Transverse colon (tissue), 4 donors: ENCODE data around the gene TACC2. TPM values are rescaled to one million over a fixed set of nuclear protein-coding genes. Genes with fewer than 3 reads are reported as not detected.
"Not testable (repeated sequence)": the region's sequence is repeated elsewhere in the genome, so short reads cannot be mapped to it uniquely, and the experiment has no call there.

Experiments
- DNase-seq: peaks from one replicate; pipeline ENCODE4 v3.0.0-alpha.2; 2019
- H3K27ac ChIP-seq, 4 donors: fragments of 200-600 bp; sonication (generic); 2 replicates each; pipeline ENCODE4 v1.5.1; 2016 to 2018; ENCODE audit warnings: inconsistent platforms in 4 of 4
- H3K27me3 ChIP-seq: fragments of 200-600 bp; sonication (generic); 2 replicates; pipeline ENCODE4 v1.5.1; 2017; ENCODE audit warnings: inconsistent platforms
- H3K36me3 ChIP-seq, 4 donors: fragments of 200-600 bp; sonication (generic); 2 replicates each; pipeline ENCODE4 v1.5.1; 2017 to 2019; ENCODE audit warnings: inconsistent platforms in 4 of 4
- H3K4me1 ChIP-seq, 4 donors: fragments of 200-600 bp; sonication (generic); 2 replicates each; pipeline ENCODE4 v1.5.1; 2017 to 2020; ENCODE audit warnings: inconsistent platforms in 4 of 4
- H3K4me3 ChIP-seq, 4 donors: fragments of 200-600 bp; sonication (generic); 1 replicate in 1 of 4; 2 replicates in 3 of 4; pipeline versions ENCODE4 v1.5.1 to v1.6.1; 2017 to 2019; ENCODE audit warnings: inconsistent platforms in 4 of 4
- H3K9me3 ChIP-seq, 2 donors: fragments of 200-600 bp; sonication (generic); 2 replicates each; pipeline ENCODE4 v1.5.1; 2017 to 2019; ENCODE audit warnings: inconsistent platforms in 2 of 2
- CTCF ChIP-seq, 5 experiments: fragments of 200-600 bp in 3 of 5; fragments of 450-650 bp in 2 of 5; sonication (generic) in 3 of 5; IDR thresholded peaks; 1 replicate in 2 of 5; 2 replicates in 3 of 5; pipeline ENCODE4 v1.5.1; 2016 to 2017; ENCODE audit warnings: antibody characterized with exemption in 5 of 5, inconsistent platforms in 3 of 5, mild to moderate bottlenecking in 2 of 5, moderate library complexity in 1 of 5
- EP300 ChIP-seq: sonication (generic); formaldehyde crosslinking; IDR thresholded peaks from one replicate; pipeline ENCODE4 v1.6.1; 2017; ENCODE audit warnings: antibody characterized with exemption, low read depth
- POLR2A ChIP-seq: fragments of 450-650 bp; IDR thresholded peaks from one replicate; pipeline ENCODE4 v1.6.1; 2016; ENCODE audit warnings: antibody characterized with exemption, mild to moderate bottlenecking, moderate library complexity
- POLR2AphosphoS5 ChIP-seq, 3 donors: sonication (generic); formaldehyde crosslinking; IDR thresholded peaks; one replicate each; pipeline ENCODE4 v1.6.1; 2016; ENCODE audit warnings: antibody characterized with exemption in 3 of 3
- WGBS, 2 donors: methylation state at CpG; one replicate each; pipeline ENCODE4 v1.1.5; 2018; ENCODE audit warnings: low coverage in 1 of 2; 5-methylcytosine and 5-hydroxymethylcytosine counted together
- in situ Hi-C, 4 donors: fragments of 200-750 bp; cut with MboI; loops; one replicate each; pipeline versions ENCODE4 v1.15.0 to v1.15.1; 2017; ENCODE audit warnings: low sequenced_read_pairs in 3 of 4, low pct_ligation_motif_present in 1 of 4, low pct_unique_long_range_greater_than_20kb in 1 of 4
- intact Hi-C: fragments of 100-400 bp; cut with DNase I; formaldehyde crosslinking; loops from one replicate; pipeline ENCODE4 v1.15.1; 2023; ENCODE audit warnings: low total_unique reads
- total RNA-seq, 4 donors: library from RNA; depleted of rRNA; stranded (reverse); fragments of >200 nt; gene quantifications; one replicate each; pipeline ENCODE4 v1.1.0, GENCODE V29; 2016

TACC2 gene
- total RNA-seq, 4 donors from 2014 or later: 65.9 to 178 (median 101) TPM

GRCh38 chr10:122022276-122022675, 33.3 kb downstream of the TACC2 start:
- no peaks in the 10 kb centered on the region for H3K9me3 ChIP-seq
- H3K4me3 ChIP-seq: no peak overlapping the region
- peak overlapping the region; percentile 84 to 92 (median 86) for H3K27ac ChIP-seq
- H3K27me3 ChIP-seq: no peaks in the 10 kb centered on the region
- in situ Hi-C loops (no loop called here), intact Hi-C loops (no loop called here)
- DNase-seq: no peak
- no peaks in the 10 kb centered on the region for H3K36me3 ChIP-seq
- H3K4me1 ChIP-seq: peaks cover 0 to 21% (median 16%) of the 10 kb centered on the region in 4 donors
- TF ChIP-seq POLR2AphosphoS5 (IDR thresholded peaks at IDR 0.05) (no peak), EP300 (no peak), CTCF (IDR thresholded peaks at IDR 0.05) (no peak), POLR2A (no peak)
- WGBS, 2 donors: 74% methylated on average over 4 of the region's 4 CpGs; no CpG with 5 or more reads in 1 of the 2 donors

- H3K4me1 ChIP-seq: peaks cover 0 to 17% (median 11%) of the 10 kb centered on the region in 4 donors
- DNase-seq, H3K27me3 ChIP-seq, H3K36me3 ChIP-seq, in situ Hi-C loops, intact Hi-C loops, H3K9me3 ChIP-seq, H3K4me3 ChIP-seq: not testable (repeated sequence)
- peak overlapping the region in 2 of 4 donors; percentile 84 to 92 for H3K27ac ChIP-seq
- WGBS, 2 donors: 90 to 96% methylated on average over 3 to 7 of the region's 7 CpGs
Observed at GRCh38 chr10:122023257-122023656, 34.3 kb downstream of the TACC2 start.

DNA sequence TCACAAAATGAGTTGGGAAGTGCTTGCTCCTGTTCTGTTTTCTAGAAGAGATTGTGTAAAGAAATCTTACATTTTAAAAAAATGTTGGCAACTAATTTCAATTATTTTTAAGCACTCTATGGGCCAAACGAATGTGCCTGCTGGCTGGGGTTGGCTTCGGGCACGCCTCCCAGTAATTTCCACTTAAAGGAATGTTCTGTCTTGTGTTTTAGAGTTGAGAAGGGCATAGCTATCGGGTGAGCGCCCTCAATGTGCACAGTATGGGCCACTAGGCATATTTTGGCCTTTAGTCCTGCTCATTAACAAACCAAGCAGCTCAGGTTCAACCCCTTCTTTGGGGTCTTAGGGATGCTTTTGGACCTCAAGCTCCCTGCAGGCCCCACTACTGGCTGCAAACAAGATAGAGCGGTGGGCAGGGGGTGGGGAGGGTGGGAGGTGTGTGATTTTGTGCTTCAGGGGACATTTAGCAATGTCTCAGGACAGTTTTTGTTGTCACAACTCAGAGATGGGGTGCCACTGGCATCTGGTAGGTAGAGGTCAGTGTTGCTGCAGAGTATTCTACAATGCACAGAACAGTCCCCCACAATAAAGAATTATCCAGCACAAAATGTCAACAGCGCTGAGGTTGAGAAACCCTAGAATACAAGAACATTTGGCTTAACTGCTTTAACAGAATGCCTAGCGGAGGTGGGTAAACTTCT, 40.7 kb downstream of the TACC2 start:
- WGBS, 2 donors: 67 to 81% methylated on average over 4 to 8 of the region's 8 CpGs
- Histone ChIP-seq H3K9me3 (no peaks in the 10 kb centered on the region), H3K4me1 (peaks cover 14 to 27% (median 19%) of the 10 kb centered on the region in 4 donors), H3K27ac (peak overlapping the region; percentile 16 to 80 (median 72)), H3K36me3 (no peaks in the 10 kb centered on the region), H3K27me3 (no peaks in the 10 kb centered on the region), H3K4me3 (no peak overlapping the region)
- in situ Hi-C loops (no loop called here), intact Hi-C loops (no loop called here)
- TF ChIP-seq POLR2A: no peak
- TF ChIP-seq EP300: no peak
- no peak for TF ChIP-seq CTCF (IDR thresholded peaks at IDR 0.05)
- peak in 1 of 3 donors; percentile 27 for TF ChIP-seq POLR2AphosphoS5 (IDR thresholded peaks at IDR 0.05)
- DNase-seq: no peak

DNA sequence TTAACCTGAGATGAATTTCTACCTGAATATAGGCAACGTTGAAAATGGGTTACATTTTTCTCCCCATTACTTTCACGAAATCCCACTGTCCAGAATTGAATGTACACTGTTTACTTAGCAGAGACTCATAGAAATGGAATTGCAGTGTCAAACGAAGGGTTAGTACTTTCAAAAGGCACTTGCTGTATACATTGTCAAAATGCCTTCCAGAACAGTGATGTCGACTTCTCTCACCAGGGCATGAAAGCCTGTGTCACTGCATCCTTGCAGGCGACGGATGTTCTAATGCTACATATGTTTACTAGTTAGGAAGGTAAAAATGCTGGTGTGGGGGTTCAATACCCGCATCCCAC, 41.2 kb downstream of the TACC2 start:
- 75 to 80% methylated on average over 4 to 7 of the region's 7 CpGs for WGBS, 2 donors
- TF ChIP-seq CTCF (IDR thresholded peaks at IDR 0.05) (no peak), POLR2A (no peak), POLR2AphosphoS5 (IDR thresholded peaks at IDR 0.05) (no peak), EP300 (no peak)
- H3K27ac ChIP-seq: peak overlapping the region in 3 of 4 donors; percentile 70 to 80 (median 75)
- H3K27me3 ChIP-seq: no peaks in the 10 kb centered on the region
- H3K4me3 ChIP-seq: no peak overlapping the region
- H3K9me3 ChIP-seq: no peaks in the 10 kb centered on the region
- in situ Hi-C loops (no loop called here), intact Hi-C loops (no loop called here)
- DNase-seq: no peak
- H3K36me3 ChIP-seq: no peaks in the 10 kb centered on the region
- peaks cover 14 to 30% (median 19%) of the 10 kb centered on the region in 4 donors for H3K4me1 ChIP-seq
